ENCODE results near the gene CYB561.
"Not testable (repeated sequence)": the region's sequence is repeated elsewhere in the genome, so short reads cannot be mapped to it uniquely, and the experiment has no call there.

CYB561 gene

GRCh38 chr17:63479495-63480184 lies 33.5 kb upstream of the CYB561 start:
- DNase-seq (ENCODE audit: low spot score): no peak

- DNase-seq (ENCODE audit: low spot score): peak; percentile 80
These were observed 32.8 kb upstream of the CYB561 start for GRCh38 chr17:63478814-63479494.

GRCh38 chr17:63477480-63478440 lies 31.7 kb upstream of the CYB561 start:
- no peak for DNase-seq (ENCODE audit: low spot score)

GRCh38 chr17:63476854-63477479 lies 30.9 kb upstream of the CYB561 start, which contains the start of gene ACE:
ACE (plus strand) TSS chr17:63477061; CDS start chr17:63477095, 34 bp downstream.
- peak; percentile 48 for DNase-seq (ENCODE audit: low spot score)

GRCh38 chr17:63476459-63476853 lies 30.4 kb upstream of the CYB561 start:
- no peak for DNase-seq (ENCODE audit: low spot score)

GRCh38 chr17:63475491-63476412 lies 29.6 kb upstream of the CYB561 start:
- DNase-seq (ENCODE audit: low spot score): no peak

GRCh38 chr17:63474586-63475460 lies 28.7 kb upstream of the CYB561 start:
- no peak for DNase-seq (ENCODE audit: low spot score)

GRCh38 chr17:63474174-63474573 lies 28.1 kb upstream of the CYB561 start:
- no peak for DNase-seq (ENCODE audit: low spot score)

GRCh38 chr17:63468099-63468498 lies 22.0 kb upstream of the CYB561 start:
- DNase-seq (ENCODE audit: low spot score): not testable (repeated sequence)

- no peak for DNase-seq (ENCODE audit: low spot score)
These were observed 18.7 kb upstream of the CYB561 start for GRCh38 chr17:63464691-63465236.

- no peak for DNase-seq (ENCODE audit: low spot score)
These were observed 17.7 kb upstream of the CYB561 start for GRCh38 chr17:63463771-63464170.

GRCh38 chr17:63460018-63460417 lies 13.9 kb upstream of the CYB561 start:
- DNase-seq (ENCODE audit: low spot score): no peak

- DNase-seq (ENCODE audit: low spot score): no peak
These were observed 12.4 kb upstream of the CYB561 start for GRCh38 chr17:63458478-63458877.

GRCh38 chr17:63455417-63455816 lies 9.3 kb upstream of the CYB561 start:
- DNase-seq (ENCODE audit: low spot score): no peak

- no peak for DNase-seq (ENCODE audit: low spot score)
These were observed 8.8 kb upstream of the CYB561 start for GRCh38 chr17:63454915-63455314.

GRCh38 chr17:63454357-63454756 lies 8.3 kb upstream of the CYB561 start:
- DNase-seq (ENCODE audit: low spot score): not testable (repeated sequence)

- no peak for DNase-seq (ENCODE audit: low spot score)
These were observed 7.0 kb upstream of the CYB561 start for GRCh38 chr17:63452962-63453551.

GRCh38 chr17:63452046-63452961 lies 6.2 kb upstream of the CYB561 start:
- DNase-seq (ENCODE audit: low spot score): no peak

Data from CD4-positive, alpha-beta T cell treated with Interleukin-15 for 4 hours (primary cell).